HG03280 (cell line): ENCODE data around the gene MMP28.
"Not testable (repeated sequence)": the region's sequence is repeated elsewhere in the genome, so short reads cannot be mapped to it uniquely, and the experiment has no call there.

Source experiments
- ATAC-seq: cut with Tn5 transposase; IDR thresholded peaks from one replicate; pipeline ENCODE4 v1.9.1; 2021; ENCODE audit warnings: mild to moderate bottlenecking, moderate library complexity; ENCODE audit not compliant: unreplicated experiment

The MMP28 gene

DNA sequence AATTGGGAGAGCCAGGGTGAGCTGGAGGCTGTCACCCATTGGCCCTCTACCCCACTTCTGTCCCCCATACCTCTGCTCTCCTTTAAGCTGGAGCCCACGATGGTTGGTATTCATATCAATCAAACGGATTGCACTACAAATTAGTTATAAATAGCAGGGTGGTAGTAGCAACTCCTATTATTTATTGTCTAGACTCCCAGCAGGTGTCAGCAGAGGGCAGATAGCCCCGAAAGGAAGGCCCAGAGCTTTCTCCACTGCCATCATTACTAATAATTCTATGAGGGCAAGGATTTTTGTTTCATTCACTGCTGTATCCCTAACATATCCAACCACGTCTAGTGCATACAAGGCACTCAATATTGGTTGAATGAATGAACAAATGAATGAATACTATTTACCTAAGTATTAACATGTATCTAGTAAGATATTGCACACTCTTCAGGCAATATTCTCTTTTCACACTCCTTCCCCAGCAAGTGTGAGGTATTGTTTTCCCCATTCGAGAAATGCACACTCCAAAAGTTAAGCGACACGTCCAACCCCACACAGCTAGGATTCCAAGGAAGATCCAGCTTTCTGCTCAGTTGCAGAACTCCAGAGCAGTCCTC is 28.4 kb downstream of the MMP28 start:
- no peak for ATAC-seq

DNA sequence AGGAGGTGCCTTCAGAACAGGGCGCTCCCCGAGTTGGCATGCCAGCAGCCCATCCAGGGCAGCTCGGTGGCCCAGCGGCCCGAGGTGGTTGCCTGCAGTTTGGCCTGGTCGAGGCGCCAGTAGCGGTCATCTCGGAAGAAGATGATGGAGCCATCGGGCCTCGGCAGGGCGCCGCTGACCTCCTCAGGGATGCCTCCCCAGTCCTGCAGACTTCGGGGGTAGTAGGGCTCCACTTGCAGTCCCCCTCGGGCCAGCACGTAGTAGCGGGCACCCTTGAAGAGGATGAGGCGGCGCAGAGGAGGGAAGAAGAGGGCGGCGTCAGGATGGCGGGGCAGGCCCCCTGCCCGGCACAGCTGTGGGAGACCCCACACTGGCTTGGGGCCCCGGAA is 29.0 kb downstream of the MMP28 start:
- no peak for ATAC-seq

DNA sequence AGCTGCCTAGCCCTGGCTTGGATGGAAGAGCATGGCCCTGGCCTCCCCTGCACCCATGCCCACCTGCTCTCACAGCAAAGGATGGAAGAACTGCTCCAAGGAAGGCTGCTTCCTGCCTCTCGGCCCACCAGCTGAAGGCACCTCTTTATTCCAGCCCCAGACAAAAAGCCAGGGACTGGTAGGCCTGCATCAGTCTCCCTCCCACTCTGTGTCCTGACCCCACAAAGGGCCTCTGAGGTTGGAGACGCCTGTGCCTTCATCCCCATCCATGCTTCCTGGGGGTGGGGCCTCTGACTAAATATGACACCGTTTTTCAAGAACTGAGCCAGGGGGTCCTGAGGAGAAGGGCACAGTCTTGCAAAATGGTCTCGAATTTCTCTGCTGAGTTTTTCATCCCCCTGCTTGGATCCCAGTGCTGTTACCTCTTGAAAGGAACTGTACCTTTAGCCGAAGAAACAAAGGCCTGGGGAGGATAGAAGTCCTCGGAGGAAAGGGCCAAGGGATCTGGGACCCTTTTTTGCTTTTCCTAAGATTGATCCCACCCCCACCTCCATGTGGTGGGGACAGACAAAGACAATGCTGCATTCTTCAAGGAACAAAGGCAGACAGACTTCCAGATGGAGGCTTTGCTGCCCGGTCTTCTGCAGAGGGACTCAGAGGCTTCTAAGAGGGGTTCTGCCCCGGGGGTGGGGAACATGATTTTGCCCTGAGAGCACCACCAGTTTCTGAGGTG is 29.5 kb downstream of the MMP28 start:
- ATAC-seq: no peak

DNA sequence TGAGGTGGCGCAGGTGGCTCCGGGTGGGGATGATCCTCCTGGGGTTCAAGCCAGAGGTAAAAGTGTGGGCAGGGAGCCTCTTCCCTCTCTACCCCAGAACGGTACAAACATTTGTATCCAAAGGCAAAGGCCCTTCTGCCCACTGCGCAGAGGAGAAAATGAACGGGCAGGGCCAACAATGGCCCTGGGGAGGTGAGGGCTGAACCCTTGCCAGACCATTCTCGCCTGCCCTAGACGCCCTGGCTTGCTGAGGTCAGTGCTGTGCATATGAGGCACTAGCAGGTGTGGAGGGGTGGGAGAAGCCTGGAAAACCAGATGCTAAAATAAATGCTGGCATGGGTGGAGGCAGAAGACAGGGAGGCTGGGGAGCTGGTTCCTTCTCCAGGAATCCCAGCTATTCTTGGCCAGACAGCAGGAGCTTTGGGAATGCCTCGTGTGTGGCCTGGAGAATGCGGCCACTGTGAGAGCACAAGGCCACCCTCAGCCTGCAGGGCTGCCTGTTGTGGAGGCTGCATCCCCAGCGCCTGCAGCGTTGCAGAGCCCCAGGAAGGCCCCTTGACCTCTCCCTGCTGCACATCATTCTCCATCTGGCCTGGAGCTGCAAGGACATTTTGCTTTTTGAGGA is 30.2 kb downstream of the MMP28 start:
- no peak for ATAC-seq

DNA sequence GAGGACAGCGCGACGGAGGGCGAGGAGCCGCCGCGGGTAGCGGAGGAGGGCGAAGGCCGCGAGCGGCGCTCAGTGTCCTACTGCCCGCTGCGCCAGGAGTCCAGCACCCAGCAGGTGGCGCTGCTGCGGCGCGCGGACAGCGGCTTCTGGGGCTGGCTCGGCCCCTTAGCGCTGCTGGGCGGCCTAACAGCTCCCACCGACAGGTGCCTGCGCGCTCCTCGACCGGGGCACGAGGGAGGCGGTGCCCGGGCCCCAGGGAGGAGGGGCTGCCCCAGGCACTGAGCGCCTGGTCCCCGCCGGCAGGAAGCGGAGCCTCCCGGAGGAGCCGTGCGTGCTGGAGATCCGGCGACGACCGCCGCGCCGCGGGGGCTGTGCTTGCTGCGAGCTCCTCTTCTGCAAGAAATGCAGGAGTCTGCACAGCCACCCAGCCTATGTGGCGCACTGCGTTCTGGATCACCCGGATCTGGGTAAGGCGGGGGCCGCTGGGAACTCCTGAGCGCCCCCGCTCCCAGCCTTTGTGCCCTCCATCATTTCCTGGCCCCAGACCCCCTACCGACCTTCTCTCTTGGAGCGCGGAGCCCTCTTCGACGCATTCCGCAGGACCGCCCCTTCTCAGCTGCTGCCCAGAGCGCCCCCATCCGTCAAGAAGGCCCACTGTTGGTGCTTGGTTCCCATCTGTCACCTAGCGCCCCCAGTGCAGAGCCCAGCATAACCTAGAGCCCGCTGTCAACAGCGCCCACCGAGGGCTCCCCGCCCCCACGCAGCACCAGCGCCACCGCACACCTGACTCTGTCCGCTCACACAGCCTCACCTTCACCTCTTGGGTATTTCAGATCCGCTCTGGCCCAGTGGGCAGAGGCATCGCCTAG is 31.1 kb downstream of the MMP28 start:
- ATAC-seq: peak; percentile 87

DNA sequence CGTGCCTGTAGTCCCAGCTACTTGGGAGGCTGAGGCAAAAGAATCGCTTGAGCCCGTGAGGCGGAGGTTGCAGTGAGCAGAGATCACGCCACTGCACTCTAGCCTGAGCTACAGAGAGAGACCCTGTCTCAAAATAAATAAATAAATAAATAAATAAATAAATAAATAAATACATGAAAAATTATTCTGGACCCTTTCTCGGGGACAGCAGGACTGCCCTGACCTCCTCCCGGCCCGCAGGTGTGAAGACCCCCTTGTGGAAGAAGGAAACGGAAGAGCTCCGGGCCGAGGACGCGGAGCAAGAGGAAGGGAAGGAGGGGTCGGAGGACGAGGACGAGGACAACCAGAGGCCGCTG is 31.7 kb downstream of the MMP28 start:
- ATAC-seq: no peak

DNA sequence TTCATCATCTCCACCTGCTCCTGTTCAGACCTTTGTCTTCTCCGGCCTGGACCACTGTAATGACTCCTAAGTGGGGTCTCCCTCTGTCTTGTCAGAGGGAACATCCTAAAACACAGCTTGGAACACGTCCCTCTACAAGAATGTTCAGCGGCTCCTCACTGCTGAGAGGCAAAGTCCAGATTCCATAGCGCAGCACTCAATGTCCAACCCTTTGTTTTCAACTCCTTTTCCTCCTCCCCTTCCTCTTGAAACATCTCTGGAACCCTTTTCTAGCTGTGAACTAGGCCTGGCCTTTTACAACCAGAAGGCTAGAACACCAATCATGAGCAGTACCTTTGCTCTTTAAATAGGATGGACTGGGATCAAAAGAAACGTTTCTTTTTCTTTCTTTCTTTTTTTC is 33.8 kb downstream of the MMP28 start:
- ATAC-seq: no peak

DNA sequence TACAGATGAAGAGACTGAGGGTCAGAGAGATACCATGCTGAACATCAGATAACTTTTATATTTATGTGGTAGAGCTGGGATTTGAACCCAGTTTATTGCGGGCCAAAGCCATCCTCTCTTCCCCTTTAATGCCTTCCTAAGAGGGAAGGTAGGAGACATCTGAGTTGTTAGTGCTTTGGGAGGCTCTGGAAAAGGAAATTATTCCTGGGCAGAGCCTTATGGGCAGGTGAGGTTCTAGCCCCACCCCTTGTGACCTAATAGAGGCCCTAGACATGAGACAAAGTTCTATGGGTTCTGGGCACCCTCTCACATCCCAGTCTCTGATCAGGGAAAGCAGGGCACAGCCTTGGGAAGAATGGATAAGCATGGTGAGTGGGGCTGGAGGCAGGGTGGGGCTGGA is 34.9 kb downstream of the MMP28 start, which contains the start of gene C17orf50:
C17orf50 (plus strand) TSS at position 301 of the 400 bp plus-strand sequence; CDS start at position 356, 55 bp downstream.
- ATAC-seq: no peak

DNA sequence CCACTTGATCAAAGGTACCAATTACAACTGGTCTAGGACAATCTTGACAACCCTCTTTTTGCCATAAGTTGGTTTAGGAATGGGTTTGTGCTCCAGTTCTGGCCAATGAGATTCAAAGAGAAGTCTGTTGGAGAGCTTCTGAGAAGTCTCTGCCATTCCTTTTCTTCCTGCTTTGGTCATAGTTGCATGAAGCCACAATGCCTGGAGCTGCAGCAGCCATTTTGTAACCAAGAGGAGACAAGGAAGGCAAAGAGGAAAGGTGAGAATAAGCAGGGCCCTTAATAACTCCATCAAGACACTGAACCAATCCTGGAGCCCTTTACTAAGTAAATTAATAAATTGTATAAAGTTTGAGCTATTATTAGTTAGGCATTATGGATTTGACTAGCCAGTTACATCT is 38.2 kb downstream of the MMP28 start:
- ATAC-seq: no peak

DNA sequence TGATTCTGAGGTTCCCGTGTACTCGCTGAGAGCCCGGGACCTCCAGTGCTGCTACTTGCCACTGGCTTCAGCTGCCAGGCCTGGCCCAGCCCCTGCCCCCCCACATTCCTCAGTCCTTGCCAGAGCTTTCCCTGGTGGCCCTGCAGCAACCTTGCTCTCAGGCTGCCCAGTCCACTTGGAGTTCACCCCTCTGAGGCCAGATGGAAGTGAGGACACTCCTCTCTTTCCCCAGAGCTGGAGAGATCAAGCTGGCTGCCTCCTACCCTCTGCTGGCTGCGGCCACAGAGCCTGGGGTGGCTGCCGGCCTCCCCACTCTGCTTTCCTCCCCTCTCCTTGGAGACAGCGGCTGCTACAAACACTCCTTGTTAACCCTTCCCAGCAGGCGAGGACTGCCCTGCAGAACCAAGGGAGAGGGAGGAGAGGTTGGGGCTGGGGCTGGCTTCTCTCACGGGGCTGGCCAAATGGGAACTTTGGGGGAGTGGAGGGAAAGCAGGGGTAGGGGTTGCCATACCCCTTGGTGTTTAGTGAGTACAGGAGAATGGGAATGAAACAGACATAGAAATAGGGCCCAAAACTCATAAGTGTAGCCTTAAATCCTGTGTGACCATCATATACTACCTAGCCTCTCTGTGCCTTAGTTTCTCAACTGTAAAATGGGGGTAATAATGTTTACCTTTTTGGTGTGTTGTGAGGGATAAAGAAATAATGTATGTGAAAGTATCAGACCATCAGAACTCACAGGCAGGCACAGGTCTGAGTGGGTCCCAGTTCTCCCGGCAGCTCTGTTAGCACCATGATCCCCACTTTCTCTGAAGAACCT is 42.3 kb downstream of the MMP28 start, which contains the start of gene GAS2L2:
GAS2L2 (minus strand) TSS at position 295 of the 820 bp plus-strand sequence. CDS start 389 bp downstream, outside the sequence.
- no peak for ATAC-seq

DNA sequence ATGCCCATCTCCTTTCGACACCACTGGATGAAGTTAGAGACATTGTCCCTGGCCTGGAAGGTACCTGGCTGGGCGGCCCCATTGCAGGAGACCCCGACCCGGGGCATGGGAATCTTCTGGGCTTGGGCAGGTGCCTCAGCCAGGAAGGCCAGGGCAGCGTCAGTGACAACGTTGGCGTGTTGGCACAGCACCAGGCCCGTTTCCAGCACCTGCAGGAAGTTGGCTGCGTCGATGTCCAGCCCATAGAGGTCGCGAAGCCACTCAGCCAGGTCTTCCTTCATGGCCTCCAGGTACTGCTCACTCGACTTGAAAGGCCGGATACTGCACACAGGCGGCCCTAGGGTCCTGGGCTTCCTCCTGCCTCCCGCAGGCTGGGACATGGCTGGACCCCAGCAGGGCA is 43.0 kb downstream of the MMP28 start:
- no peak for ATAC-seq

DNA sequence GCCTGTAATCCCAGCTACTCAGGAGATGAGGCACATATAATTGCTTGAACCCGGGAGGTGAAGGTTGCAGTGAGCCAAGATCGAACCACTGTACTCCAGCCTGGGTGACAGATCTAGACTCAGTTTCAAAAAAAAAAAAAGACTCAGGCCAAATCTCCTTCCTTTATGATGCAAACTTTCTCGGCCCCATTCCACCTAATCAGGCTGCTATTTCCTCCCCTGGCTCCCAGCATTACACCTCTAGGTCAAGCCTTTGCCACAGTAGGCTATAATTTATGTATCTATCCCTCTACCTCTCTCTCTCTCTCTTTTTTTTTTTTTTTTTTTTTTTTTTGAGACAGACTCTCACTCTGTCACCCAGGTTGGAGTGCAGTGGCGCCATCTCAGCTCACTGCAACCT is 43.9 kb downstream of the MMP28 start:
- not testable (repeated sequence) for ATAC-seq

DNA sequence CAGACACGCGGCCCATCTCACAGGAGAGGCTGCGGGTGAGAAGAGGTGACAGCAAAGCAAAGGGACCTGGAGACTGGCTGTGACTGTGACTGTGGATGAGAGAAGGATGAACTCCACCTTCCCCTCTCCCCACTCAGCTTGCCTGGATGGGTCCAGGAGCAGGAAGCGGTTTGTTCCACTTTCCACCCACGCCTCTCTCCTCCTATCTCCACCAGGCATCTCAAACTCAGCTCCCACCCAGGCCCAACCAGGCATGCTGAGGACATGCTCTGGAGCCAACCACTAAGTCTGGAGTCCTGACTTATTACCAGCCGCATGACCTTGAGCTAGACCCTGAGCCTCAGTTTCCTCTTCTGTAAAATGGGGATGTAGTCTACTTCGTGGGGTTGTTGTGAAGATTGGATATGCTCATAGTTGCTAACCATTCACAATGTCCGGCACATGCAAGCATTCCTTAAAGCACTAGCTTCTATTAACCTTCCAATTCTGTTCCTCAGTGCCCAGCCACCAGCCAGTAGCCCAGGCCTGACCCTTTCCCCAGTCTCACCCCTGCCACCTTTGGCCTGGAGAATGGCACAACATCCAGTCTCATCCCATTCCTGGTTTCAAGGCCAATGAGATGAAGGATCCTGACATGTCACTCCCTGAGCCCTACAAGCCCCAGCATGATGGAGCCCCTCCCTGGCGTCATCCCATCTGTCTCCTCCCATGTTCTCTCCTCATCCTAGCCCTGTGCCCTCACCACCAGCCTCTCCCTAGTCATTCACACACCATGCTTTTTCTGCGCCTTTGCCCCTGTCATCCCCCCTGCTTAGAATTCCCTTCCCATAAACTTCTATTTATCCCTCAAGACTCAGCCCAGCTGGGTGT is 44.7 kb downstream of the MMP28 start:
- ATAC-seq: no peak

DNA sequence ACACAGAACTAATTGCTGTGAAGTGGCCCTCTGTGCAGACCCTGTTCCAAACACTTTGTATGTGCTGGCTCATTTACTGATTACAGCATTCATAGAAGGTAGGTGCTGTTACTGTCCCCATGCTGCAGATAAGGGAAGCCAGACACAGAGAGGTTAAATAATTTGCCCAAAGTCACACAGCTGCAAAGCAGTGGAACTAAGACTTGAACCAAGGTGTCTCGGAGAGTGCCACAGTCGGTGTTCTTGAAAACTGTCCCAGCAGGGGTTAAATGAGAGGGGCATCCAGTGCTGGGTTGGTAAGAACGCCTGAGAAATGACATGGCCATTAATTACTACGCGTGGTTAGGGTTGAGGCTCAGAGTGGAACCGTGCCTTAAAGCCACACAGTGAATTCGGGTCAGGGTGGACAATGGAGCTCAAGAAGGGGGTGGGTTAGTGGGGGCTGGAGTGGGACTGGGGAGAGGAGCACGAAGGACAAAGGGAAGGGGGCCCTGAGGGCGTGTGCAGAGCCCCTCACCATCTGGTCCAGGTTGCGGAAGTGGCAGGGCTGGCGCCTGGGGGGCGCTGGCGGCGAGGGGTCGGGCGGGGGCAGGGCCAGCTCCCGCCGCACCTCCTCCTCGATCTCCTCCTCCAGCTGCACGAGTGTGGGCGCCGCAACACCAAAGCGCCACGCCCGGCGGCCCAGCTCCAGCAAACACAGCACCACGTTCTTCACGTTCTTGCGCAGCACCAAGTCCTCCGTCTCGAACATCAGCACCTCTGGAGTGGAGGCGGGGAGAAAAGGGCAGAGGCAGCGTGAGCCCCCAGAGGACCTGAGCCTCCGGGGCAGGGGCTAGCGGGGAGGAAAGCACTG is 45.7 kb downstream of the MMP28 start:
- no peak for ATAC-seq

DNA sequence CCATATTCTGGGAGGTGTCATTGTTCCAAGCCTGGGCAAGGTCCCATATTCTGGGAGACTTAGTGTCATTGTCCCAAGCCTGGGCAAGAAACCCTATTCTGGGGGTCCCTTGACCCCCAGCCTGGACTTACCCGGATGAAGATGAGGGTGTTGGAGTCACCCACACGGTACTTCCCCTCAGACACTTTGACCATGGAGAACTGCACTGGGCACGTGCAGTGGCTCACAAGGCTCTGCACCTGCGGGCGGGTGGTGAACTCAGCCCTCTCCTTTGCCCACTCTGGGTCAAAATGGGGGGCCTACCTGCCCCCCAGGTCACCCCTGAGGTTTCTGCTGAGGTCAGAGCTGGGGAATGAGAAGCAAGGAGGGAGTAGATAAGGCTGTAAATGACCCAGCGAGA is 46.5 kb downstream of the MMP28 start:
- no peak for ATAC-seq

DNA sequence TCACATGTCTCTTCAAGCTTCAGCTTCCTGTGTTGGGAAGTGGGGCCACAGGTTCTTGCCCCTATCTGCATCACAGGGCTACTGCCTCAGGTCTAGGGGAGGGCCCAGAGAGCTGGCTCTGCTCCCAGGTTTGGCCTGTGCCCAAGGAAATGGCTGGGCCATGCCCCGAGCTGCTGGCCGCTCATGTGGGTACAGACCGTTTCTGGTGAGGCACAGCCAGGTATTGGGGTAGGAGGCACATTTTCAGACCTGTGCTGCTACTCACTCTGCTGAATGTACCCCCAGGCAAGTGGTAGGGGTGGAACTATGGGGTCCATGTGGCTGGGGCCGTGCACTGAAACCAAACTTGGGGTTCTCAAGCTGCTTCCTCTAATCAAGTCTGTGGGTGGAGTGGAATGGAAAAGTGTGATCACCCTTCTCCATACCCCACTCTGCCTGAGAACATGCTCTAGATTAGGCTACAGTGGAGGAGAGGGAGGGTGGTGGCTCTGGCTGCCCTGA is 47.0 kb downstream of the MMP28 start:
- ATAC-seq: no peak

DNA sequence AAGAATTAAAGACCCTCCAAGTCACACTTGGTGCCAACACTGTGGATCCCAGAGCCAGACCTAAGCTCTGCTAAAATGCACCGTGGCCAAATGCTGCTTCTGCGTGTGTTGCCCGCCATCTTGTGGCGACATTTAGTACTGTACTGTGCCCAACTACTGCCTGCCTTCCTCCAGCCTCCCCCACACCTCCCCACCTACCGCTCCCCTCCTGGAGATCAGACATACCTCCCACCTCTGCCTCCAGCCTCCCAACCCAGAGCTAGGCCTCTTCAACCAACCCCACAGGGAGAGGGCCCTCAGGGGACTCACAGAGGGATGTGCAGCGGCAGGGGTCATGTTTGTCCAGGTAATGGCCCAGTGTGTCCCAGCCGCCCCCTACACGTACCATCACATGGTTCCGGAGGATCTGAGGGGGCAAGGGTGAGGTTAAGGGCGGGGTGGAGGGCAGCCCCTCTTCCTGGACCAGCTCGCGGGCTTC is 47.9 kb downstream of the MMP28 start:
- ATAC-seq: no peak

DNA sequence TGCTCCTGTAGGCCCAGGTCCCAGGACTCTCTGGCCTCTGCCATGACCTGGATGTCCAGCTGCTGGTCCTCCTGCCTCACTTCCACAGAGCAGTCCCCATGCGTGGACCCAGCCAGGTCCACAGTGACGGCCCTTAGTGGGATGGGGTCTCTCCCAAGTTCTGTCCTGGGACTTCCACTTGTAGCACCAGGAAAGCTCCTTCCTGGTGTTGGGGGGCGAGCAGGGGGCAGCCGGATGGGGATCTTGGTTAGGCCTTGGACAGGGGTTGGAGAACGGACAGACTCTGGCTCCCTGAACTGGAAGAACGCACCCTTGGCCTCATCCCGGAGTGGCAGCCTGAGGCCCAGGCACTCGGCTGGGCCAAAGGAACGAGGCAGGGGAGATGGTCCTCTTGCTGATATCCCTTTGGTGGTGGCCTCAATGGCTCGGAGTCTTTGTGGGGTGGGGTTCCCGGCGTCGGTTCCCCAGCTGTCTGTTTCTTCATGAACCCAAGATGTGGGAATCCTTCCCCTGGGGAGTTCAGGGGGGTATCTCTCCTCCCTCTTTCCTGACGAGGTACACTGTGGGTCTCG is 49.6 kb downstream of the MMP28 start:
- ATAC-seq: no peak
